ENCODE results near the gene SMIM8. TPM values are rescaled to one million over a fixed set of nuclear protein-coding genes. Genes with fewer than 3 reads are reported as not detected.
"Not testable (repeated sequence)": the region's sequence is repeated elsewhere in the genome, so short reads cannot be mapped to it uniquely, and the experiment has no call there.

The SMIM8 gene
- 25.2 TPM for polyA plus RNA-seq (ENCODE audit: insufficient read length)
- long read RNA-seq, donor 1, transcript SMIM8-201 (3 exons, 2,405 nt), result major isoform, 10 of 27 reads
- long read RNA-seq, donor 1, partial matches to known transcripts, result 17 of 27 reads
- long read RNA-seq, donor 1, other reads (novel, unspliced or antisense), result 0 of 27 reads
- long read RNA-seq, donor 2, transcript SMIM8-201 (3 exons, 2,405 nt), result major isoform, 9 of 18 reads
- long read RNA-seq, donor 2, partial matches to known transcripts, result 9 of 18 reads
- long read RNA-seq, donor 2, other reads (novel, unspliced or antisense), result 0 of 18 reads
- long read RNA-seq, donor 3, transcript SMIM8-201 (3 exons, 2,405 nt), result major isoform, 8 of 9 reads
- long read RNA-seq, donor 3, partial matches to known transcripts, result 0 of 9 reads
- long read RNA-seq, donor 3, other reads (novel, unspliced or antisense), result 0 of 9 reads
- long read RNA-seq, donor 4, result 0 reads
- long read RNA-seq, donor 5, transcript SMIM8-201 (3 exons, 2,405 nt), result major isoform, 19 of 53 reads
- long read RNA-seq, donor 5, partial matches to known transcripts, result 34 of 53 reads
- long read RNA-seq, donor 5, other reads (novel, unspliced or antisense), result 0 of 53 reads
- long read RNA-seq, donor 6, transcript SMIM8-201 (3 exons, 2,405 nt), result major isoform, 11 of 17 reads
- long read RNA-seq, donor 6, partial matches to known transcripts, result 6 of 17 reads
- long read RNA-seq, donor 6, other reads (novel, unspliced or antisense), result 0 of 17 reads
- long read RNA-seq, donor 7, transcript SMIM8-201 (3 exons, 2,405 nt), result major isoform, 15 of 17 reads
- long read RNA-seq, donor 7, partial matches to known transcripts, result 0 of 17 reads
- long read RNA-seq, donor 7, other reads (novel, unspliced or antisense), result 0 of 17 reads
- long read RNA-seq, donor 8, partial matches to known transcripts, result 0 of 3 reads
- long read RNA-seq, donor 8, other reads (novel, unspliced or antisense), result 0 of 3 reads

GRCh38 chr6:87322304-87323212 is at the start of gene SMIM8:
Gene SMIM8 (plus strand): TSS chr6:87322588. CDS start chr6:87337032, 14,444 bp downstream.
- peak; percentile 84 for DNase-seq

- no peak for DNase-seq
Observed at GRCh38 chr6:87274660-87275274, 47.6 kb upstream of the SMIM8 start.

- no peak for DNase-seq
Observed at GRCh38 chr6:87276624-87277023, 45.8 kb upstream of the SMIM8 start.

- no peak for DNase-seq
Observed at GRCh38 chr6:87277123-87277522, 45.3 kb upstream of the SMIM8 start.

- no peak for DNase-seq
Observed at GRCh38 chr6:87279196-87279595, 43.2 kb upstream of the SMIM8 start.

GRCh38 chr6:87281426-87281825 is 41.0 kb upstream of the SMIM8 start:
- DNase-seq, result no peak

- no peak for DNase-seq
Observed at GRCh38 chr6:87282743-87283142, 39.6 kb upstream of the SMIM8 start.

GRCh38 chr6:87283461-87283860 is 38.9 kb upstream of the SMIM8 start:
- no peak for DNase-seq

GRCh38 chr6:87287251-87287650 is 35.1 kb upstream of the SMIM8 start:
- DNase-seq, result no peak

GRCh38 chr6:87289571-87289970 is 32.8 kb upstream of the SMIM8 start:
- DNase-seq, result no peak

- no peak for DNase-seq
Observed at GRCh38 chr6:87291883-87292282, 30.5 kb upstream of the SMIM8 start.

GRCh38 chr6:87293526-87293925 is 28.9 kb upstream of the SMIM8 start:
- no peak for DNase-seq

- DNase-seq, result no peak
Observed at GRCh38 chr6:87297119-87297518, 25.3 kb upstream of the SMIM8 start.

- not testable (repeated sequence) for DNase-seq
Observed at GRCh38 chr6:87301277-87301676, 21.1 kb upstream of the SMIM8 start.

GRCh38 chr6:87308970-87309369 is 13.4 kb upstream of the SMIM8 start:
- no peak for DNase-seq

- DNase-seq, result no peak
Observed at GRCh38 chr6:87312860-87313259, 9.5 kb upstream of the SMIM8 start.

- DNase-seq, result no peak
Observed at GRCh38 chr6:87315071-87315470, 7.3 kb upstream of the SMIM8 start.

- no peak for DNase-seq
Observed at GRCh38 chr6:87319271-87319987, 3.0 kb upstream of the SMIM8 start.

GRCh38 chr6:87323880-87324279 is 1.5 kb downstream of the SMIM8 start:
- not testable (repeated sequence) for DNase-seq

GRCh38 chr6:87330961-87331360 is 8.6 kb downstream of the SMIM8 start:
- DNase-seq, result no peak

- no peak for DNase-seq
Observed at GRCh38 chr6:87333033-87333432, 10.6 kb downstream of the SMIM8 start.

Measured in left kidney (tissue), 8 donors.